NCI-H2081 treated with DMSO at 0.1 percent for 48 hours (cell line): ENCODE data around the gene TCN1.

Experiments used
- DNase-seq: peaks from one replicate; lab custom pipeline; 2025; lab: John Stamatoyannopoulos, UW

Gene TCN1

GRCh38 chr11:59807047-59807610, 59.2 kb downstream of the TCN1 start:
- DNase-seq = no peak

- DNase-seq = no peak
Measured at GRCh38 chr11:59804061-59804460, 62.2 kb downstream of the TCN1 start.
